ENCODE results near the gene FAM53A.

GRCh38 chr4:1667273-1667672 is 16.8 kb downstream of the FAM53A start:
- TF ChIP-seq CTCF (conservative IDR thresholded peaks at IDR 0.05): no peak
- TF ChIP-seq ZFX (IDR thresholded peaks at IDR 0.05): no peak
